MCF 10A (cell line): ENCODE data around the gene RAI1. TPM values are rescaled to one million over a fixed set of nuclear protein-coding genes. Genes with fewer than 3 reads are reported as not detected.

Experiments used
- microRNA-seq: library from miRNA; unstranded; fragments of <30 nt; microRNA quantifications from one replicate; pipeline ENCODE4 v1.2.0, GENCODE V29; 2022
- total RNA-seq: library from RNA; stranded (reverse); gene quantifications from 2 replicates; pipeline ENCODE4 v1.2.3, GENCODE V29; 2022

Gene RAI1
- total RNA-seq, 1 experiment from 2014 or later = 30.4 TPM

Small RNA genes within 50 kb of the gene (microRNA-seq; reads per million reads assigned to microRNA genes)
- gene MIR33B (257 reads per million, percentile 77 among the genes with 10 or more reads in this experiment), gene MIR6777 (0.79 reads per million)

Other genes with a start within 250 kb of the RAI1 start
- 8.1 and 10.5 TPM in 2 replicates for gene MED9, start 204.5 kb upstream of the RAI1 start, total RNA-seq
- 0.21 TPM in 1 of 2 replicates, not detected in the other for gene RASD1, start 185.1 kb upstream of the RAI1 start, total RNA-seq
- 37.0 and 49.8 TPM in 2 replicates for gene PEMT, start 89.8 kb upstream of the RAI1 start, total RNA-seq
- gene SREBF1, start 155.5 kb downstream of the RAI1 start, total RNA-seq = 87.1 and 91.7 TPM in 2 replicates